GM19043 (cell line): ENCODE data around the gene HECW1.
"Not testable (repeated sequence)": the region's sequence is repeated elsewhere in the genome, so short reads cannot be mapped to it uniquely, and the experiment has no call there.

ENCODE experiments used
- ATAC-seq: cut with Tn5 transposase; IDR thresholded peaks from one replicate; pipeline ENCODE4 v1.9.1; 2021; ENCODE audit warnings: low read depth; ENCODE audit not compliant: unreplicated experiment

Gene HECW1

GRCh38 chr7:43199371-43200160 lies 87.1 kb downstream of the HECW1 start:
- ATAC-seq: no peak

GRCh38 chr7:43201912-43202311 lies 89.5 kb downstream of the HECW1 start:
- ATAC-seq: no peak

GRCh38 chr7:43204081-43204480 lies 91.6 kb downstream of the HECW1 start:
- no peak for ATAC-seq

GRCh38 chr7:43205171-43205795 lies 92.8 kb downstream of the HECW1 start:
- no peak for ATAC-seq

GRCh38 chr7:43208242-43208641 lies 95.8 kb downstream of the HECW1 start:
- no peak for ATAC-seq

- not testable (repeated sequence) for ATAC-seq
These were observed 98.1 kb downstream of the HECW1 start for GRCh38 chr7:43210539-43210938.

- ATAC-seq: no peak
These were observed 98.8 kb downstream of the HECW1 start for GRCh38 chr7:43211286-43211685.

- no peak for ATAC-seq
These were observed 99.2 kb downstream of the HECW1 start for GRCh38 chr7:43211693-43212092.

- no peak for ATAC-seq
These were observed 100.5 kb downstream of the HECW1 start for GRCh38 chr7:43212921-43213320.

GRCh38 chr7:43215061-43215460 lies 102.6 kb downstream of the HECW1 start:
- ATAC-seq: no peak

- no peak for ATAC-seq
These were observed 104.6 kb downstream of the HECW1 start for GRCh38 chr7:43217055-43217454.

- not testable (repeated sequence) for ATAC-seq
These were observed 106.5 kb downstream of the HECW1 start for GRCh38 chr7:43218901-43219300.

- no peak for ATAC-seq
These were observed 107.8 kb downstream of the HECW1 start for GRCh38 chr7:43220250-43220649.

- no peak for ATAC-seq
These were observed 108.3 kb downstream of the HECW1 start for GRCh38 chr7:43220742-43221141.

- no peak for ATAC-seq
These were observed 117.4 kb downstream of the HECW1 start for GRCh38 chr7:43229801-43230200.

- ATAC-seq: no peak
These were observed 119.9 kb downstream of the HECW1 start for GRCh38 chr7:43232366-43232765.

GRCh38 chr7:43234073-43234472 lies 121.6 kb downstream of the HECW1 start:
- no peak for ATAC-seq

- no peak for ATAC-seq
These were observed 122.5 kb downstream of the HECW1 start for GRCh38 chr7:43234968-43235367.

GRCh38 chr7:43240565-43240964 lies 128.1 kb downstream of the HECW1 start:
- no peak for ATAC-seq

- ATAC-seq: no peak
These were observed 130.3 kb downstream of the HECW1 start for GRCh38 chr7:43242628-43243255.

GRCh38 chr7:43244232-43244631 lies 131.8 kb downstream of the HECW1 start:
- no peak for ATAC-seq

- no peak for ATAC-seq
These were observed 132.3 kb downstream of the HECW1 start for GRCh38 chr7:43244784-43245183.
